SK-N-SH (cell line): Measurements from ENCODE around the gene SURF4. TPM values are rescaled to one million over a fixed set of nuclear protein-coding genes. Genes with fewer than 3 reads are reported as not detected.

Experiments used
- CTCF ChIA-PET: fragments of 300-600, 350-600 bp; formaldehyde crosslinking; extraction: SDS; loops from one replicate; lab custom pipeline; 2021; lab: Yijun Ruan, JAX
- POLR2A ChIA-PET: fragments of 350-600 bp; sonication (Branson Sonifier 250); formaldehyde crosslinking; extraction: SDS; loops from one replicate; lab custom pipeline; 2020; ENCODE audit warnings: antibody characterized with exemption, inconsistent platforms; lab: Yijun Ruan, JAX
- DNase-seq: peaks from one replicate; pipeline ENCODE4 v3.0.0; 2012
- H2AFZ ChIP-seq: fragments of 200-600 bp; sonication (generic); 2 replicates; pipeline ENCODE4 v1.8.1; 2016; ENCODE audit warnings: antibody characterized with exemption, mild to moderate bottlenecking, low read depth
- H3F3A ChIP-seq: fragments of 200-600 bp; sonication (generic); replicated peaks from 2 replicates; pipeline ENCODE3; 2016; ENCODE audit warnings: antibody characterized with exemption, mild to moderate bottlenecking; ENCODE audit not compliant: insufficient read depth
- H3K27ac ChIP-seq, 2 experiments: fragments of 200-500 bp in 1 of 2; fragments of 200-600 bp in 1 of 2; sonication (Bioruptor generic) in 1 of 2; sonication (generic), shearing (Covaris generic) in 1 of 2; 2 replicates each; pipeline versions ENCODE4 v1.5.1 to v1.6.1; 2014 to 2016; ENCODE audit warnings: low read depth in 2 of 2, inconsistent platforms in 1 of 2, low read length in 1 of 2, mild to moderate bottlenecking in 1 of 2, mixed read lengths in 1 of 2
- H3K27me3 ChIP-seq: fragments of 200-600 bp; sonication (generic), shearing (Covaris generic); 2 replicates; pipeline ENCODE4 v1.6.1; 2016; ENCODE audit warnings: mixed run types; ENCODE audit not compliant: insufficient read depth
- H3K36me3 ChIP-seq, 2 experiments: fragments of 200-500 bp in 1 of 2; fragments of 200-600 bp in 1 of 2; sonication (Bioruptor generic) in 1 of 2; sonication (generic) in 1 of 2; replicated peaks in 1 of 2; 2 replicates each; pipeline versions ENCODE3 to v1.5.1; 2014 to 2016; ENCODE audit warnings: low read length in 1 of 2, mild to moderate bottlenecking in 1 of 2; ENCODE audit not compliant: insufficient read depth in 2 of 2, control insufficient read depth in 1 of 2
- H3K4me1 ChIP-seq, 2 experiments: fragments of 200-500 bp in 1 of 2; fragments of 200-600 bp in 1 of 2; sonication (Bioruptor generic) in 1 of 2; sonication (generic), shearing (Covaris generic) in 1 of 2; 2 replicates each; pipeline versions ENCODE4 v1.5.1 to v1.6.1; 2014 to 2016; ENCODE audit warnings: low read depth in 1 of 2, low read length in 1 of 2, mixed run types in 1 of 2; ENCODE audit not compliant: insufficient read depth in 2 of 2, control insufficient read depth in 1 of 2
- H3K4me2 ChIP-seq: fragments of 200-600 bp; sonication (generic), shearing (Covaris generic); 2 replicates; pipeline ENCODE4 v1.6.1; 2017; ENCODE audit warnings: mixed run types
- H3K4me3 ChIP-seq, 2 experiments: fragments of 200-500 bp in 1 of 2; fragments of 200-600 bp in 1 of 2; sonication (Bioruptor generic) in 1 of 2; sonication (generic), shearing (Covaris generic) in 1 of 2; 2 replicates each; pipeline versions ENCODE4 v1.5.1 to v1.8.1; 2014 to 2016; ENCODE audit warnings: low read depth in 2 of 2, inconsistent platforms in 1 of 2, low read length in 1 of 2, mild to moderate bottlenecking in 1 of 2, mixed read lengths in 1 of 2, moderate library complexity in 1 of 2
- H3K79me2 ChIP-seq: fragments of 200-600 bp; sonication (generic); 2 replicates; pipeline ENCODE4 v1.8.1; 2017; ENCODE audit warnings: mild to moderate bottlenecking; ENCODE audit not compliant: insufficient read depth
- H3K9ac ChIP-seq: fragments of 200-600 bp; sonication (generic); 2 replicates; pipeline ENCODE4 v1.6.1; 2017; ENCODE audit warnings: mixed run types
- H3K9me2 ChIP-seq: fragments of 200-600 bp; sonication (generic); 2 replicates; pipeline ENCODE4 v1.6.1; 2017; ENCODE audit warnings: mixed run types
- H3K9me3 ChIP-seq: fragments of 200-600 bp; sonication (generic); 2 replicates; pipeline ENCODE4 v1.6.1; 2017; ENCODE audit warnings: mixed run types, mild to moderate bottlenecking, moderate library complexity
- H4K20me1 ChIP-seq: fragments of 200-600 bp; sonication (generic); 2 replicates; pipeline ENCODE4 v1.6.1; 2017; ENCODE audit warnings: mild to moderate bottlenecking, mixed run types; ENCODE audit not compliant: insufficient read depth
- EP300 ChIP-seq, 2 experiments: IDR thresholded peaks; 2 replicates each; pipeline versions ENCODE4 v1.4.0 to v1.6.1; 2012; ENCODE audit warnings: borderline replicate concordance in 1 of 2, low read depth in 1 of 2, low read length in 1 of 2
- FOSL2 ChIP-seq: IDR thresholded peaks from 2 replicates; pipeline ENCODE4 v1.4.0; 2012; ENCODE audit warnings: low read depth, mild to moderate bottlenecking, moderate library complexity, borderline replicate concordance
- FOXJ3 ChIP-seq: sonication (generic); formaldehyde crosslinking; IDR thresholded peaks from 2 replicates; pipeline ENCODE4 v1.5.1; 2020; ENCODE audit warnings: mild to moderate bottlenecking, missing genetic modification reagents
- GABPA ChIP-seq: IDR thresholded peaks from 2 replicates; pipeline ENCODE4 v1.4.0; 2012; ENCODE audit warnings: low read depth, mild to moderate bottlenecking
- GATA2 ChIP-seq: sonication (generic); formaldehyde crosslinking; IDR thresholded peaks from 2 replicates; pipeline ENCODE4 v1.5.0; 2020; ENCODE audit warnings: mild to moderate bottlenecking, missing genetic modification reagents
- JUND ChIP-seq: IDR thresholded peaks from 2 replicates; pipeline ENCODE4 v1.4.0; 2012
- MAX ChIP-seq: IDR thresholded peaks from 2 replicates; pipeline ENCODE4 v1.4.0; 2012; ENCODE audit warnings: low read depth
- MEF2A ChIP-seq: IDR thresholded peaks from 2 replicates; pipeline ENCODE4 v1.4.0; 2012; ENCODE audit warnings: low read depth, borderline replicate concordance
- MXI1 ChIP-seq: IDR thresholded peaks from 2 replicates; pipeline ENCODE4 v1.6.1; 2012; ENCODE audit warnings: mild to moderate bottlenecking, low read depth, low read length, improper control_type of control experiment
- PBX3 ChIP-seq: IDR thresholded peaks from 2 replicates; pipeline ENCODE4; 2012
- RAD21 ChIP-seq: IDR thresholded peaks from 2 replicates; pipeline ENCODE4 v1.6.1; 2012; ENCODE audit warnings: mild to moderate bottlenecking, low read length
- REST ChIP-seq: IDR thresholded peaks from 2 replicates; pipeline ENCODE4 v1.6.1; 2012; ENCODE audit warnings: mild to moderate bottlenecking, low read depth, low read length, moderate library complexity
- RFX5 ChIP-seq: IDR thresholded peaks from 2 replicates; pipeline ENCODE4 v1.6.1; 2012; ENCODE audit warnings: mild to moderate bottlenecking, improper control_type of control experiment, low read length
- SIN3A ChIP-seq: IDR thresholded peaks from 2 replicates; pipeline ENCODE4 v1.6.1; 2012; ENCODE audit warnings: low read depth, mild to moderate bottlenecking, low read length, moderate library complexity, borderline replicate concordance
- SMC3 ChIP-seq: IDR thresholded peaks from 2 replicates; pipeline ENCODE4 v1.6.1; 2012; ENCODE audit warnings: low read depth, low read length, improper control_type of control experiment
- TEAD4 ChIP-seq: IDR thresholded peaks from 2 replicates; pipeline ENCODE4 v1.4.0; 2012; ENCODE audit warnings: mild to moderate bottlenecking, borderline replicate concordance; ENCODE audit not compliant: insufficient read depth
- USF2 ChIP-seq: fragments of 150-350 bp; IDR thresholded peaks from 2 replicates; pipeline ENCODE4 v1.6.1; 2017; ENCODE audit warnings: antibody characterized with exemption, low read length, low read depth, borderline replicate concordance
- ZBTB33 ChIP-seq: IDR thresholded peaks from 2 replicates; pipeline ENCODE4 v1.4.0; 2012; ENCODE audit warnings: low read depth, borderline replicate concordance
- WGBS: methylation state at CpG from one replicate; pipeline ENCODE4 v1.1.6; 2017; ENCODE audit warnings: low lambda C conversion rate; 5-methylcytosine and 5-hydroxymethylcytosine counted together
- polyA plus RNA-seq, 3 experiments: library from polyadenylated mRNA; depleted of rRNA; stranded (reverse); fragments of >200 nt; gene quantifications; 2 replicates each; pipeline ENCODE4 v1.2.3, GENCODE V29; 2012

Gene SURF4
- polyA plus RNA-seq, 1 of the 3 experiments (the other 2 are of a cell fraction) = 165 TPM

- Histone ChIP-seq H2AFZ (no peak overlapping the region), H3K9me2 (no peaks in the 10 kb centered on the region), H3K4me1 (no peaks in the 10 kb centered on the region), H3K36me3 (peaks cover 32 to 54% of the 10 kb centered on the region in 2 experiments), H3K27ac (no peak overlapping the region), H3K79me2 (0 out of 2 replicates have a peak, but pooled peaks cover 6% of the 10 kb centered on the region), H3K9ac (no peak overlapping the region), H3K4me3 (no peak overlapping the region), H3F3A (peaks cover 4% of the 10 kb centered on the region), H3K27me3 (no peaks in the 10 kb centered on the region), H3K9me3 (no peaks in the 10 kb centered on the region), H3K4me2 (no peak overlapping the region), H4K20me1 (no peaks in the 10 kb centered on the region)
- ChIA-PET POLR2A (no interaction called here), CTCF (interaction anchor here (1.2 to 1.4 kb wide), 3 partner anchors 51 to 82 kb away, joined by 3 to 4 read pairs (median 3); partner anchors contain the start of gene SLC2A6)
- TF ChIP-seq EP300 (IDR thresholded peaks at IDR 0.05; ENCODE audit: borderline replicate concordance in 1 of 2, low read depth in 1 of 2, low read length in 1 of 2) = no peak
- TF ChIP-seq MEF2A = no peak
- TF ChIP-seq FOSL2 = no peak
- no peak for TF ChIP-seq REST
- no peak for TF ChIP-seq MXI1
- TF ChIP-seq RFX5 = no peak
- TF ChIP-seq SIN3A = no peak
- TF ChIP-seq MAX = no peak
- 67% methylated on average over 1 of the region's 1 CpG for WGBS
- no peak for DNase-seq
Measured at GRCh38 chr9:133408042-133408441, 32.2 kb upstream of the SURF4 start.

GRCh38 chr9:133406480-133407307 is 30.8 kb upstream of the SURF4 start:
- WGBS = 93% methylated on average over 3 of the region's 24 CpGs
- POLR2A ChIA-PET = no interaction called here
- no peak overlapping the region for H3K27ac ChIP-seq
- TF ChIP-seq PBX3 (no peak), MXI1 (peak; percentile 53; the same call in 1 of the 2 replicates), SMC3 (peak; percentile 87), TEAD4 (no peak), RFX5 (no peak), JUND (no peak), ZBTB33 (no peak), MEF2A (no peak), GATA2 (CRISPR knock-in tag) (no peak), FOSL2 (no peak), FOXJ3 (no peak), USF2 (no peak), GABPA (no peak), RAD21 (peak; percentile 72)

More at GRCh38 chr9:133406480-133407307, 30.8 kb upstream of the SURF4 start:
- no peak overlapping the region for H3K4me2 ChIP-seq
- H3K79me2 ChIP-seq = no peaks in the 10 kb centered on the region
- no peaks in the 10 kb centered on the region for H3K9me2 ChIP-seq
- peak overlapping the region in 1 of 2 experiments; percentile 33; a peak in 1 of 4 replicates for H3K4me3 ChIP-seq
- H3K4me1 ChIP-seq = no peaks in the 10 kb centered on the region
- peak; percentile 91 for DNase-seq
- no peak overlapping the region for H2AFZ ChIP-seq
- peaks cover 4% of the 10 kb centered on the region for H3F3A ChIP-seq
- H3K36me3 ChIP-seq = peaks cover 29 to 49% of the 10 kb centered on the region in 2 experiments
- CTCF ChIA-PET = interaction anchor here (0.6 to 3.0 kb wide), 7 partner anchors 10 to 210 kb away, joined by 3 to 23 read pairs (median 4); partner anchors contain the start of gene REXO4
- no peaks in the 10 kb centered on the region for H4K20me1 ChIP-seq
- H3K9me3 ChIP-seq = no peaks in the 10 kb centered on the region
- no peak overlapping the region for H3K9ac ChIP-seq
- no peaks in the 10 kb centered on the region for H3K27me3 ChIP-seq
